Ishikawa (cell line): Measurements from ENCODE around the gene SNCAIP.
A peak's percentile ranks its signal among the peaks of the same experiment; 100 is the strongest.

Source experiments
- CEBPB ChIP-seq: IDR thresholded peaks from 2 replicates; pipeline ENCODE4 v1.6.1; 2012
- CREB1 ChIP-seq: IDR thresholded peaks from 2 replicates; pipeline ENCODE4 v1.6.1; 2012; ENCODE audit warnings: low read depth
- EGR1 ChIP-seq: IDR thresholded peaks from 2 replicates; pipeline ENCODE4 v1.6.1; 2012
- EP300 ChIP-seq: IDR thresholded peaks from 2 replicates; pipeline ENCODE4 v1.6.1; 2012; ENCODE audit warnings: borderline replicate concordance
- FOXM1 ChIP-seq: IDR thresholded peaks from 2 replicates; pipeline ENCODE4 v1.6.1; 2012; ENCODE audit warnings: low read depth, borderline replicate concordance
- NFIC ChIP-seq: IDR thresholded peaks from 2 replicates; pipeline ENCODE4 v1.6.1; 2012
- RAD21 ChIP-seq: IDR thresholded peaks from 2 replicates; pipeline ENCODE4 v1.6.1; 2012; ENCODE audit warnings: low read depth
- TAF1 ChIP-seq: IDR thresholded peaks from 2 replicates; pipeline ENCODE4 v1.6.1; 2012; ENCODE audit warnings: low read depth, mild to moderate bottlenecking
- TCF12 ChIP-seq: IDR thresholded peaks from 2 replicates; pipeline ENCODE4 v1.6.1; 2012; ENCODE audit warnings: low read depth
- TEAD4 ChIP-seq: IDR thresholded peaks from 2 replicates; pipeline ENCODE4 v1.6.1; 2012
- YY1 ChIP-seq: IDR thresholded peaks from 2 replicates; pipeline ENCODE4 v1.6.1; 2012; ENCODE audit warnings: low read depth
- ZBTB7A ChIP-seq: IDR thresholded peaks from 2 replicates; pipeline ENCODE4 v1.6.1; 2012; ENCODE audit warnings: low read depth
- TF ChIP-seq, protein P1 (sequence below): IDR thresholded peaks from 2 replicates; pipeline ENCODE4 v1.6.1; 2012
- TF ChIP-seq, protein P2 (sequence below): IDR thresholded peaks from 2 replicates; pipeline ENCODE4 v1.6.1; 2012; ENCODE audit warnings: low read depth, mild to moderate bottlenecking
- TF ChIP-seq, protein P3 (sequence below): IDR thresholded peaks from 2 replicates; pipeline ENCODE4 v1.6.1; 2012

Gene SNCAIP

DNA sequence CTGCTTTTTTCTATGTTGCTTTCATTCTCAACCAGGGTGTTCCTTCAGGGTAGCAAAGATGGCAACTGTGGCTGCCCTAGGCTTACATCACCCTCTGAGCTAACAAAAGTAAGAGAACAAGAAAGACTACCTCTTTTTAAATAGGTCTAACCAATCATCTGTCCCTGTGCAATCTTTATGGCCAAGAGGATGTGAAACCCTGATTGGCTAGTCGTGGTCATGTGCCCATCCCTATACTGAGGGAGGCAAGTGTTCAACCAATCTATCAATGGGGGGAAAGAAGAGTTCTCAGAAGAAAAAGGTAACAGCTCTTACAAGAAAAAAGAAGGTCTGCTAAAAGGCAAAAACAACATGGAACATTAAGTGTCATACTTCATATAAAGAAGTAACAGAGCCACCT is 11.7 kb upstream of the SNCAIP start:
- TF ChIP-seq, protein P1, sequence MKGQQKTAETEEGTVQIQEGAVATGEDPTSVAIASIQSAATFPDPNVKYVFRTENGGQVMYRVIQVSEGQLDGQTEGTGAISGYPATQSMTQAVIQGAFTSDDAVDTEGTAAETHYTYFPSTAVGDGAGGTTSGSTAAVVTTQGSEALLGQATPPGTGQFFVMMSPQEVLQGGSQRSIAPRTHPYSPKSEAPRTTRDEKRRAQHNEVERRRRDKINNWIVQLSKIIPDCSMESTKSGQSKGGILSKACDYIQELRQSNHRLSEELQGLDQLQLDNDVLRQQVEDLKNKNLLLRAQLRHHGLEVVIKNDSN, result peak; percentile 64; the same call in 1 of the 2 replicates
- TF ChIP-seq EGR1 (no peak), CEBPB (no peak)

DNA sequence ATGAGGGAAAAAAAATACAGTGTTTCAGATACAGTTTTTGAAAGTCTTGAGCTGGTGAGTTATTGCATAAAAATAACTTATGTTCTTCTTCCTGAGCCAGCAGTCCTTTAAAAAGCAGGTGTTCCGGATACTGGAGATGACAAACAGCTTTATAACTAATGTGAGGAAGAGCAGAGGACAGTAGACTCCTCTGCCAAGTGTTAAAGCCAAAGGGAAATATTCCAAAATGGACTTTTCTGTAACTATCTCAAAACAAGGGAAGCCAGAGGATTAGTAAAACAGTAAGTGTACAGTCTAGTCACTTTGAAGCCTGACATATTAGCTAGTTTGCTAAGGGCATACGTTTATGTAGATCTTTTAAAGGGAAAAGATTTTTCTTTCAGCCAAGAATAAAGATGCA is 11.0 kb upstream of the SNCAIP start:
- TF ChIP-seq FOXM1, result no peak
- TF ChIP-seq CREB1, result no peak
- TF ChIP-seq, protein P1, result no peak
- TF ChIP-seq, protein P2, sequence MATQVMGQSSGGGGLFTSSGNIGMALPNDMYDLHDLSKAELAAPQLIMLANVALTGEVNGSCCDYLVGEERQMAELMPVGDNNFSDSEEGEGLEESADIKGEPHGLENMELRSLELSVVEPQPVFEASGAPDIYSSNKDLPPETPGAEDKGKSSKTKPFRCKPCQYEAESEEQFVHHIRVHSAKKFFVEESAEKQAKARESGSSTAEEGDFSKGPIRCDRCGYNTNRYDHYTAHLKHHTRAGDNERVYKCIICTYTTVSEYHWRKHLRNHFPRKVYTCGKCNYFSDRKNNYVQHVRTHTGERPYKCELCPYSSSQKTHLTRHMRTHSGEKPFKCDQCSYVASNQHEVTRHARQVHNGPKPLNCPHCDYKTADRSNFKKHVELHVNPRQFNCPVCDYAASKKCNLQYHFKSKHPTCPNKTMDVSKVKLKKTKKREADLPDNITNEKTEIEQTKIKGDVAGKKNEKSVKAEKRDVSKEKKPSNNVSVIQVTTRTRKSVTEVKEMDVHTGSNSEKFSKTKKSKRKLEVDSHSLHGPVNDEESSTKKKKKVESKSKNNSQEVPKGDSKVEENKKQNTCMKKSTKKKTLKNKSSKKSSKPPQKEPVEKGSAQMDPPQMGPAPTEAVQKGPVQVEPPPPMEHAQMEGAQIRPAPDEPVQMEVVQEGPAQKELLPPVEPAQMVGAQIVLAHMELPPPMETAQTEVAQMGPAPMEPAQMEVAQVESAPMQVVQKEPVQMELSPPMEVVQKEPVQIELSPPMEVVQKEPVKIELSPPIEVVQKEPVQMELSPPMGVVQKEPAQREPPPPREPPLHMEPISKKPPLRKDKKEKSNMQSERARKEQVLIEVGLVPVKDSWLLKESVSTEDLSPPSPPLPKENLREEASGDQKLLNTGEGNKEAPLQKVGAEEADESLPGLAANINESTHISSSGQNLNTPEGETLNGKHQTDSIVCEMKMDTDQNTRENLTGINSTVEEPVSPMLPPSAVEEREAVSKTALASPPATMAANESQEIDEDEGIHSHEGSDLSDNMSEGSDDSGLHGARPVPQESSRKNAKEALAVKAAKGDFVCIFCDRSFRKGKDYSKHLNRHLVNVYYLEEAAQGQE, result no peak
- TF ChIP-seq, protein P3, sequence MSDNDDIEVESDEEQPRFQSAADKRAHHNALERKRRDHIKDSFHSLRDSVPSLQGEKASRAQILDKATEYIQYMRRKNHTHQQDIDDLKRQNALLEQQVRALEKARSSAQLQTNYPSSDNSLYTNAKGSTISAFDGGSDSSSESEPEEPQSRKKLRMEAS, result no peak
- no peak for TF ChIP-seq RAD21
- no peak for TF ChIP-seq ZBTB7A
- TF ChIP-seq TAF1, result no peak
- TF ChIP-seq YY1, result no peak
- TF ChIP-seq CEBPB, result no peak
- TF ChIP-seq EP300, result no peak

DNA sequence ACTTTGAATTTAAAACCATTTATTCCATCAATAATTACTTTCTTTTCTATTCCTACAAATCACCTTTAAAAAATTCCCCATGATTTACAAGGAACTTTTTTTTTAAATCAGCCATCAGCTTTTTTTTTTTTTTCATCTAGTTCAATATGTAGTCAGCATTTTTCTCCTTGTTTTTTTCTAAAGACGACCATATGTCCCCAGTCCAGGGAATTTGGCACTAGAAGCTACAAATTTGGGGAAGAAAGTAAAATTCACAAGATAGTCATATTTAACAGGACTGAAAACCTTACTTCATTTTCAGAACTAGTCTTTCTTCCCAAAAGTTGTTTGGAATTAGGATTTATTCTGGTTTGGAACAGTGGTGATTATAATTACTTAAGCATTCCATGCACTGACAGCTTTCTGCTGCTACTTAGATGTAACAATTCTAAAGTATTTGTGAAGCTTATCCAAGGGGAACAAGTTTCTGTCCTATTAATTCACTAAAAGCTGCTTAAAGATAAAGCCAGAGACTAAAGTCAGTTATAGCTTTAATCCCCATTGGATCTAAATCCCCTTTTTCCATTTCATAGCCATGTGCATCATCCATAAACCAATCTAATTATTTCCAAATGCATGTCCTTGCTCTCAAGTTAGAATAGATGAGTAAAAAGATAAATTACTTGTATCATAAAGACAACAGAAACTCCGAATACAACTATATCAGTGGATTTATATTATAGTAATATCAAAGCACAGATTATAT is 7.4 kb upstream of the SNCAIP start:
- TF ChIP-seq EGR1, result no peak
- TF ChIP-seq NFIC, result no peak
- TF ChIP-seq, protein P1, result no peak
- TF ChIP-seq, protein P2, result no peak
- TF ChIP-seq TEAD4, result no peak
- TF ChIP-seq, protein P3, result no peak
- TF ChIP-seq TAF1, result no peak
- TF ChIP-seq RAD21, result no peak
- TF ChIP-seq TCF12, result no peak
- no peak for TF ChIP-seq FOXM1
- no peak for TF ChIP-seq EP300

DNA sequence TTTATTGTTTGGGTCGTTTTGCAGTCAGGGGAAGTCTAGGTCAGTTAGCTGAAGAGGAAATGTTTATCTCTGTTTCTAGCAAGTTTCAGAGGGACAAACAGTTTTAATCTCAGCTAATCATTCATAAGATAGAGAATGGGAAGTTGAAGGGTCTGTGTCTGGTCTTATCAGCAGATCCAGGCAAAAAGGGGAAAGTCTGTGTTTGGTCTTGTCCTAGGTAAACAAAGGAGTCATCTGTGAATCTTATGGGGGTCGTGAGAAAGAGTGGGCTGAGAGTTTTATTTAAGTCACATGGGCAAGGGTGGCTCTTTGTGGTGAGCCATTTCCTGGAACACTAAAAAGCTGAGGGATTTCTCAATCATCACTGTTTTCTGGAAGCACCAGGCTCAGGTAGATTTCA is 5.6 kb upstream of the SNCAIP start:
- TF ChIP-seq CREB1 (no peak), RAD21 (no peak), TEAD4 (no peak), TCF12 (no peak), ZBTB7A (no peak)
- TF ChIP-seq, protein P2, result no peak

DNA sequence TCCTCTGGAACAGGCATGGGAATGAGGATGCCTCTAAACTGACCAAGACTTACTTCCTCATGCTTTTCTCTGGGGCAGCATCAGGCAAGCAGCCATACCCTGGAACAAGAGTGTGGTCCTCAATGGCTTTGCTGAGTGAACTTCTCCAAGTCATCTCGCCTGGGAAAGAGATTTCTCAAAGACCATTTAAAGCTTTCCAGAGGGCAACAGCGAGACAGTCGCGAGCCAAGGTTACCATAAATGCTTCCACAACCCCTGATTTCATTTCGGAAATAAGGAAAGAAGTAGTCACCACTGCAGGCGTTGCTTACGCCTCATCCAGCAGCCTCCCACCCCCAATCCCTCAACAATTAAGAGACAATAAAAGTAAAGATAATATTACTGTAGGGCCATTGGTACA is 1.1 kb upstream of the SNCAIP start:
- TF ChIP-seq FOXM1 (no peak), TEAD4 (no peak), TCF12 (no peak), CREB1 (no peak), ZBTB7A (no peak), EGR1 (no peak), TAF1 (no peak), EP300 (no peak), CEBPB (no peak), RAD21 (no peak), NFIC (no peak), YY1 (no peak)
- TF ChIP-seq, protein P3, result no peak
- TF ChIP-seq, protein P1, result no peak
- TF ChIP-seq, protein P2, result no peak
